H9 (cell line): Measurements from ENCODE around the gene NAA16. TPM values are rescaled to one million over a fixed set of nuclear protein-coding genes. Genes with fewer than 3 reads are reported as not detected.

Experiments used
- DNase-seq: peaks from one replicate; pipeline ENCODE4 v3.0.0-alpha.2; 2017
- H2AFZ ChIP-seq: one replicate; pipeline ENCODE4 v1.6.1; 2013; ENCODE audit warnings: mild to moderate bottlenecking, low read length, control low read depth, moderate library complexity
- H2AK5ac ChIP-seq: 2 replicates; pipeline ENCODE4 v1.6.1; 2013; ENCODE audit warnings: low read length, control low read depth, mixed read lengths; ENCODE audit not compliant: insufficient read length
- H2BK120ac ChIP-seq: one replicate; pipeline ENCODE4 v1.6.1; 2013; ENCODE audit warnings: low read depth, mild to moderate bottlenecking, low read length, control low read depth, inconsistent platforms; ENCODE audit not compliant: poor library complexity, severe bottlenecking
- H2BK12ac ChIP-seq: 2 replicates; pipeline ENCODE4 v1.6.1; 2013; ENCODE audit warnings: low read length, control low read depth, mixed read lengths, low read depth; ENCODE audit not compliant: insufficient read length
- H2BK15ac ChIP-seq: 2 replicates; pipeline ENCODE4 v1.6.1; 2013; ENCODE audit warnings: low read depth, low read length, control low read depth
- H2BK20ac ChIP-seq: one replicate; pipeline ENCODE4 v1.6.1; 2013; ENCODE audit warnings: low read depth, mild to moderate bottlenecking, low read length, control low read depth, inconsistent platforms; ENCODE audit not compliant: poor library complexity, severe bottlenecking
- H2BK5ac ChIP-seq: 2 replicates; pipeline ENCODE4 v1.6.1; 2013; ENCODE audit warnings: low read length, control low read depth, mixed read lengths; ENCODE audit not compliant: insufficient read length
- H3K14ac ChIP-seq: 2 replicates; pipeline ENCODE4 v1.6.1; 2013; ENCODE audit warnings: low read length, control low read depth; ENCODE audit not compliant: insufficient read depth
- H3K18ac ChIP-seq: 2 replicates; pipeline ENCODE4 v1.6.1; 2013; ENCODE audit warnings: low read depth, mild to moderate bottlenecking, mixed read lengths, low read length, control low read depth; ENCODE audit not compliant: insufficient read length
- H3K23ac ChIP-seq: 2 replicates; pipeline ENCODE4 v1.6.1; 2013; ENCODE audit warnings: low read length, control low read depth, mixed read lengths, low read depth; ENCODE audit not compliant: insufficient read length
- H3K23me2 ChIP-seq: 2 replicates; pipeline ENCODE4 v1.6.1; 2013; ENCODE audit warnings: low read depth, mild to moderate bottlenecking, mixed read lengths, low read length, control low read depth; ENCODE audit not compliant: insufficient read length, poor library complexity, severe bottlenecking
- H3K27ac ChIP-seq: 2 replicates; pipeline ENCODE4 v1.5.1; 2013; ENCODE audit warnings: low read length, control low read depth, mixed read lengths, low read depth; ENCODE audit not compliant: insufficient read length
- H3K27me3 ChIP-seq: 2 replicates; pipeline ENCODE4 v1.6.1; 2013; ENCODE audit warnings: low read length, control low read depth, inconsistent platforms; ENCODE audit not compliant: insufficient read depth
- H3K4ac ChIP-seq: 2 replicates; pipeline ENCODE4 v1.6.1; 2013; ENCODE audit warnings: low read depth, mild to moderate bottlenecking, control low read depth, inconsistent platforms, low read length, moderate library complexity
- H3K4me1 ChIP-seq: 2 replicates; pipeline ENCODE4 v1.6.1; 2013; ENCODE audit warnings: low read length, control low read depth, inconsistent platforms; ENCODE audit not compliant: insufficient read depth
- H3K4me2 ChIP-seq: 2 replicates; pipeline ENCODE4 v1.6.1; 2013; ENCODE audit warnings: low read length, control low read depth, mixed read lengths; ENCODE audit not compliant: insufficient read length, insufficient read depth
- H3K56ac ChIP-seq: 2 replicates; pipeline ENCODE4 v1.6.1; 2013; ENCODE audit warnings: low read depth, mild to moderate bottlenecking, mixed read lengths, low read length, control low read depth; ENCODE audit not compliant: insufficient read length
- H3K79me1 ChIP-seq: 2 replicates; pipeline ENCODE4 v1.6.1; 2013; ENCODE audit warnings: low read depth, mild to moderate bottlenecking, moderate library complexity, low read length, control low read depth, inconsistent platforms; ENCODE audit not compliant: insufficient read depth, poor library complexity, severe bottlenecking
- H3K79me2 ChIP-seq: 2 replicates; pipeline ENCODE4 v1.6.1; 2013; ENCODE audit warnings: low read length, control low read depth, inconsistent platforms; ENCODE audit not compliant: insufficient read depth
- H3K9ac ChIP-seq: 2 replicates; pipeline ENCODE4 v1.6.1; 2013; ENCODE audit warnings: low read length, control low read depth, mixed read lengths; ENCODE audit not compliant: insufficient read length; ENCODE audit errors: extremely low read depth
- H3K9me3 ChIP-seq: one replicate; pipeline ENCODE4 v1.6.1; 2013; ENCODE audit warnings: low read depth, low read length, inconsistent platforms; ENCODE audit not compliant: control insufficient read depth
- H3T11ph ChIP-seq: one replicate; pipeline ENCODE4 v1.6.1; 2013; ENCODE audit warnings: mild to moderate bottlenecking, low read length, control low read depth, inconsistent platforms
- H4K20me1 ChIP-seq: one replicate; pipeline ENCODE4 v1.6.1; 2013; ENCODE audit not compliant: control insufficient read depth, insufficient read length, insufficient read depth
- H4K5ac ChIP-seq: 2 replicates; pipeline ENCODE4 v1.6.1; 2013; ENCODE audit warnings: low read depth, mild to moderate bottlenecking, mixed read lengths, low read length, control low read depth; ENCODE audit not compliant: insufficient read length
- H4K8ac ChIP-seq: replicated peaks from 2 replicates; pipeline ENCODE4 v1.6.1; 2013; ENCODE audit warnings: low read length, control low read depth, mixed read lengths, low read depth; ENCODE audit not compliant: insufficient read length
- H4K91ac ChIP-seq: 2 replicates; pipeline ENCODE4 v1.6.1; 2013; ENCODE audit warnings: low read depth, mild to moderate bottlenecking, moderate library complexity, mixed read lengths, low read length, control low read depth; ENCODE audit not compliant: insufficient read length
- H3K27ac Mint-ChIP-seq, 3 experiments: 2 replicates in 2 of 3; 3 replicates in 1 of 3; pipeline ENCODE4 v1.8.0; 2020 to 2021; ENCODE audit warnings: mixed read lengths in 3 of 3, mild to moderate bottlenecking in 1 of 3, moderate library complexity in 1 of 3
- H3K27me3 Mint-ChIP-seq: 2 replicates; pipeline ENCODE4 v1.8.0; 2021; ENCODE audit warnings: low read depth, mild to moderate bottlenecking, moderate library complexity, mixed read lengths
- H3K36me3 Mint-ChIP-seq, 3 experiments: 2 replicates in 2 of 3; 3 replicates in 1 of 3; pipeline ENCODE4 v1.8.0; 2020 to 2021; ENCODE audit warnings: low read depth in 3 of 3, mixed read lengths in 3 of 3; ENCODE audit not compliant: insufficient read depth in 1 of 3
- H3K4me1 Mint-ChIP-seq, 2 experiments: 2 replicates each; pipeline ENCODE4 v1.8.0; 2020; ENCODE audit warnings: mixed read lengths in 2 of 2
- H3K4me3 Mint-ChIP-seq, 2 experiments: 2 replicates in 1 of 2; 3 replicates in 1 of 2; pipeline ENCODE4 v1.8.0; 2020 to 2021; ENCODE audit warnings: mild to moderate bottlenecking in 2 of 2, mixed read lengths in 2 of 2, moderate library complexity in 1 of 2
- H3K9me3 Mint-ChIP-seq, 2 experiments: 2 replicates in 1 of 2; 3 replicates in 1 of 2; pipeline ENCODE4 v1.8.0; 2020; ENCODE audit warnings: mild to moderate bottlenecking in 2 of 2, mixed read lengths in 2 of 2, moderate library complexity in 1 of 2
- WGBS: extraction: QIAGEN DNeasy Blood & Tissue Kit; methylation state at CpG from one replicate; pipeline ENCODE4 v1.1.7; 2013; ENCODE audit warnings: missing lambda C conversion rate, low lambda C conversion rate, mixed read lengths; ENCODE audit not compliant: insufficient read length; ENCODE audit errors: extremely low coverage; 5-methylcytosine and 5-hydroxymethylcytosine counted together
- total RNA-seq: library from RNA; stranded (reverse); gene quantifications from 2 replicates; pipeline ENCODE4 v1.2.1, GENCODE V29; 2021
- TF ChIP-seq, protein P1 (sequence below): fragments of 200-600 bp; sonication (generic); conservative IDR thresholded peaks from 3 replicates; pipeline ENCODE4 v1.8.0; 2021; ENCODE audit warnings: antibody characterized with exemption, mild to moderate bottlenecking

NAA16 gene
- total RNA-seq, 1 experiment from 2014 or later, result 37.7 TPM

DNA sequence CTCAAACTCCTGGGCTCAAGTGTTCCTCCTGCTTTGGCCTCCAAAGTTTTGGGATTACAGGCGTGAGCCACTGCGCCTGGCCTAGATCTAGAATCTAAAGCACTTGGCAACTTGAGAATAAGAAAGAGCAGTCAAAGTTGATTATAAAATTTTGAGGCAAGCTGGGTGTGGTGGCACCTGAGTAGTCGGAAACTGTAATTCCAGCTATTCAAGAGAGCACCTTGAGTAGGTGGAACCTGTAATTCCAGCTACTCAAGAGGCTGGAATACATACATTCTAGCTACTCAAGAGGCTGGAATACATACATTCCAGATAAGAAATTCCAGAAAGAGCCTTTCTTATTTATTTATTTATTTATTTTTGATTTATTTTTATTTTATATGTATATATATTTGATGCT, 8.3 kb upstream of the NAA16 start:
- WGBS, result no CpG with 5 or more reads among the region's 3 CpGs
- DNase-seq, result no peak
- no peak overlapping the region for H4K91ac ChIP-seq
- no peak overlapping the region for H2AFZ ChIP-seq
- no peaks in the 10 kb centered on the region for H3K27me3 Mint-ChIP-seq
- H2BK20ac ChIP-seq, result no peak overlapping the region
- H4K8ac ChIP-seq, result no peak overlapping the region
- H4K5ac ChIP-seq, result no peak overlapping the region
- no peak overlapping the region for H3K4me3 Mint-ChIP-seq
- peaks cover 9 to 12% of the 10 kb centered on the region in 2 experiments; a peak in 2 of 4 replicates for H3K4me1 Mint-ChIP-seq
- H3K9ac ChIP-seq, result no peak overlapping the region
- H3K27me3 ChIP-seq, result no peaks in the 10 kb centered on the region
- H3K23me2 ChIP-seq, result no peaks in the 10 kb centered on the region
- H3K9me3 ChIP-seq, result no peaks in the 10 kb centered on the region
- no peak overlapping the region for H3K27ac Mint-ChIP-seq
- no peaks in the 10 kb centered on the region for H3K79me1 ChIP-seq
- H3K4me2 ChIP-seq, result no peak overlapping the region
- H3K36me3 Mint-ChIP-seq, result no peaks in the 10 kb centered on the region
- H3K79me2 ChIP-seq, result no peaks in the 10 kb centered on the region
- no peak overlapping the region for H2BK12ac ChIP-seq
- no peak overlapping the region for H3K18ac ChIP-seq
- H2BK5ac ChIP-seq, result no peak overlapping the region
- H2BK15ac ChIP-seq, result no peak overlapping the region
- H3K27ac ChIP-seq, result no peak overlapping the region
- H3T11ph ChIP-seq, result no peak overlapping the region
- H3K4ac ChIP-seq, result no peak overlapping the region
- TF ChIP-seq, protein P1, sequence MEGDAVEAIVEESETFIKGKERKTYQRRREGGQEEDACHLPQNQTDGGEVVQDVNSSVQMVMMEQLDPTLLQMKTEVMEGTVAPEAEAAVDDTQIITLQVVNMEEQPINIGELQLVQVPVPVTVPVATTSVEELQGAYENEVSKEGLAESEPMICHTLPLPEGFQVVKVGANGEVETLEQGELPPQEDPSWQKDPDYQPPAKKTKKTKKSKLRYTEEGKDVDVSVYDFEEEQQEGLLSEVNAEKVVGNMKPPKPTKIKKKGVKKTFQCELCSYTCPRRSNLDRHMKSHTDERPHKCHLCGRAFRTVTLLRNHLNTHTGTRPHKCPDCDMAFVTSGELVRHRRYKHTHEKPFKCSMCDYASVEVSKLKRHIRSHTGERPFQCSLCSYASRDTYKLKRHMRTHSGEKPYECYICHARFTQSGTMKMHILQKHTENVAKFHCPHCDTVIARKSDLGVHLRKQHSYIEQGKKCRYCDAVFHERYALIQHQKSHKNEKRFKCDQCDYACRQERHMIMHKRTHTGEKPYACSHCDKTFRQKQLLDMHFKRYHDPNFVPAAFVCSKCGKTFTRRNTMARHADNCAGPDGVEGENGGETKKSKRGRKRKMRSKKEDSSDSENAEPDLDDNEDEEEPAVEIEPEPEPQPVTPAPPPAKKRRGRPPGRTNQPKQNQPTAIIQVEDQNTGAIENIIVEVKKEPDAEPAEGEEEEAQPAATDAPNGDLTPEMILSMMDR, result no peak
- no peaks in the 10 kb centered on the region for H3K4me1 ChIP-seq
- no peak overlapping the region for H2BK120ac ChIP-seq
- no peak overlapping the region for H3K14ac ChIP-seq
- no peak overlapping the region for H3K23ac ChIP-seq
- no peak overlapping the region for H2AK5ac ChIP-seq
- H4K20me1 ChIP-seq, result no peaks in the 10 kb centered on the region
- no peak overlapping the region for H3K56ac ChIP-seq
- H3K9me3 Mint-ChIP-seq, result peaks cover 0 to 3% of the 10 kb centered on the region in 2 experiments; a peak in 1 of 5 replicates
